ENCODE measurements around the gene DOCK6.

Gene DOCK6

DNA sequence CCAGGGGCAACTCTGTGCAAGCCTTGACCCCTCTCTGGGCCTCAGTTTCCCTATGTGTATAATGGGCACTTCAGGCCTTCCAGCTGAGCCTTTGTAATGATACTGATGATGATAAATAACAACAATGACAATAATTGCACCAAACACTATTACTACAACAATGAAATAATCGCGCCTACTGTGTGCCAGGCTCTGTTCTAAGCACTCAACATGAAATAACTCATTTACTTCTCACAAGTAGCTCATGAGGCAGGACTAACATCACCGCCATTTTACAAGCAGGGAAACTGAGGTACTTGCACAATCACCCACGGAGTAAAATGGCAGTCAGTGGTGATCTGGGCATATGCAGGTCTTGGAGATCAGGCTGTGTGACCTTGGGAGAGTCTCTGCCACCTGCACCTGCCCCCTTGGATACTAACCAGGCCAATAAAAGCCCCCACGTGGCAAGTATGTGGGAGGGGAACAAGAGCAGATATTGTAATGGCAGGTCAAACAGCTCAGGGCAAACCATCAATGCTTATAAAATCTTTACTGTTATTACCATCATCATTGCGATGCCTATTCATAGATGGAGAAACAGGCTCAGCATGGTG is 23.4 kb downstream of the DOCK6 start:
- no peak for ATAC-seq
- TF ChIP-seq PPARA (CRISPR knock-in tag; IDR thresholded peaks at IDR 0.05; ENCODE audit: borderline replicate concordance): no peak
- TF ChIP-seq TOX (CRISPR knock-in tag; IDR thresholded peaks at IDR 0.05; ENCODE audit: borderline replicate concordance): no peak
- TF ChIP-seq GLIS3 (CRISPR knock-in tag; IDR thresholded peaks at IDR 0.05): no peak
- TF ChIP-seq ZFP3 (CRISPR knock-in tag; IDR thresholded peaks at IDR 0.05): no peak
- TF ChIP-seq CSDC2 (CRISPR knock-in tag; IDR thresholded peaks at IDR 0.05): no peak
- TF ChIP-seq ZNF70 (CRISPR knock-in tag; IDR thresholded peaks at IDR 0.05): no peak

DNA sequence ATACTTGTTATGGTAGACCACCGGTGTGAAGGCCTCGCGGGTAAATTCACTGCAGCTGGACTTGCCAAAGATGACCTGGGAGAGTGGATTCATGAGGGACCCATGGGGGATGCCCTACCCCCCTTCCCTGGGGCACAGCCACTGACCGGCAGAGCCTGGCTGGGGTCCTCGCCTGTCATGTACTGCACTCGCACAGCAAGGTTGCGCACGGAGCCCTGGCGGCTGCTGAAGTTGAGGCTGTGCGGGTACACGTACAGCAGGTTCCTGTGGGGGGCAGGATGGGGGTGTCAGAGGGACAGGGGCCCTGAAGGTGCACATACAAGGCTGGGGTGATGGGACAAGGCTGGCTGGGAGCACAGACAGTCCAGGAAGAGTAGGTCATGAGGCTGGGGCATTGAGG is 24.3 kb downstream of the DOCK6 start:
- TF ChIP-seq ISL1 (CRISPR knock-in tag; IDR thresholded peaks at IDR 0.05) (no peak), ZNF565 (CRISPR knock-in tag; conservative IDR thresholded peaks at IDR 0.05; ENCODE audit: low read depth) (no peak), RARB (CRISPR knock-in tag; IDR thresholded peaks at IDR 0.05) (no peak), ZFP3 (CRISPR knock-in tag; IDR thresholded peaks at IDR 0.05) (no peak), ZNF8 (CRISPR knock-in tag; IDR thresholded peaks at IDR 0.05) (no peak), ZC3H10 (CRISPR knock-in tag; IDR thresholded peaks at IDR 0.05) (no peak), TOX (CRISPR knock-in tag; IDR thresholded peaks at IDR 0.05; ENCODE audit: borderline replicate concordance) (no peak), PPARA (CRISPR knock-in tag; IDR thresholded peaks at IDR 0.05; ENCODE audit: borderline replicate concordance) (no peak), CSDC2 (CRISPR knock-in tag; IDR thresholded peaks at IDR 0.05) (no peak), ZFP30 (CRISPR knock-in tag; IDR thresholded peaks at IDR 0.05) (no peak), ZNF70 (CRISPR knock-in tag; IDR thresholded peaks at IDR 0.05) (no peak)
- TF ChIP-seq, protein P1, sequence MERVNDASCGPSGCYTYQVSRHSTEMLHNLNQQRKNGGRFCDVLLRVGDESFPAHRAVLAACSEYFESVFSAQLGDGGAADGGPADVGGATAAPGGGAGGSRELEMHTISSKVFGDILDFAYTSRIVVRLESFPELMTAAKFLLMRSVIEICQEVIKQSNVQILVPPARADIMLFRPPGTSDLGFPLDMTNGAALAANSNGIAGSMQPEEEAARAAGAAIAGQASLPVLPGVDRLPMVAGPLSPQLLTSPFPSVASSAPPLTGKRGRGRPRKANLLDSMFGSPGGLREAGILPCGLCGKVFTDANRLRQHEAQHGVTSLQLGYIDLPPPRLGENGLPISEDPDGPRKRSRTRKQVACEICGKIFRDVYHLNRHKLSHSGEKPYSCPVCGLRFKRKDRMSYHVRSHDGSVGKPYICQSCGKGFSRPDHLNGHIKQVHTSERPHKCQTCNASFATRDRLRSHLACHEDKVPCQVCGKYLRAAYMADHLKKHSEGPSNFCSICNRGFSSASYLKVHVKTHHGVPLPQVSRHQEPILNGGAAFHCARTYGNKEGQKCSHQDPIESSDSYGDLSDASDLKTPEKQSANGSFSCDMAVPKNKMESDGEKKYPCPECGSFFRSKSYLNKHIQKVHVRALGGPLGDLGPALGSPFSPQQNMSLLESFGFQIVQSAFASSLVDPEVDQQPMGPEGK (CRISPR knock-in tag; IDR thresholded peaks at IDR 0.05; ENCODE audit: borderline replicate concordance): no peak
- TF ChIP-seq, protein P2, sequence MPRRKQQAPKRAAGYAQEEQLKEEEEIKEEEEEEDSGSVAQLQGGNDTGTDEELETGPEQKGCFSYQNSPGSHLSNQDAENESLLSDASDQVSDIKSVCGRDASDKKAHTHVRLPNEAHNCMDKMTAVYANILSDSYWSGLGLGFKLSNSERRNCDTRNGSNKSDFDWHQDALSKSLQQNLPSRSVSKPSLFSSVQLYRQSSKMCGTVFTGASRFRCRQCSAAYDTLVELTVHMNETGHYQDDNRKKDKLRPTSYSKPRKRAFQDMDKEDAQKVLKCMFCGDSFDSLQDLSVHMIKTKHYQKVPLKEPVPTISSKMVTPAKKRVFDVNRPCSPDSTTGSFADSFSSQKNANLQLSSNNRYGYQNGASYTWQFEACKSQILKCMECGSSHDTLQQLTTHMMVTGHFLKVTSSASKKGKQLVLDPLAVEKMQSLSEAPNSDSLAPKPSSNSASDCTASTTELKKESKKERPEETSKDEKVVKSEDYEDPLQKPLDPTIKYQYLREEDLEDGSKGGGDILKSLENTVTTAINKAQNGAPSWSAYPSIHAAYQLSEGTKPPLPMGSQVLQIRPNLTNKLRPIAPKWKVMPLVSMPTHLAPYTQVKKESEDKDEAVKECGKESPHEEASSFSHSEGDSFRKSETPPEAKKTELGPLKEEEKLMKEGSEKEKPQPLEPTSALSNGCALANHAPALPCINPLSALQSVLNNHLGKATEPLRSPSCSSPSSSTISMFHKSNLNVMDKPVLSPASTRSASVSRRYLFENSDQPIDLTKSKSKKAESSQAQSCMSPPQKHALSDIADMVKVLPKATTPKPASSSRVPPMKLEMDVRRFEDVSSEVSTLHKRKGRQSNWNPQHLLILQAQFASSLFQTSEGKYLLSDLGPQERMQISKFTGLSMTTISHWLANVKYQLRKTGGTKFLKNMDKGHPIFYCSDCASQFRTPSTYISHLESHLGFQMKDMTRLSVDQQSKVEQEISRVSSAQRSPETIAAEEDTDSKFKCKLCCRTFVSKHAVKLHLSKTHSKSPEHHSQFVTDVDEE (CRISPR knock-in tag; IDR thresholded peaks at IDR 0.05): no peak
- TF ChIP-seq, protein P3, sequence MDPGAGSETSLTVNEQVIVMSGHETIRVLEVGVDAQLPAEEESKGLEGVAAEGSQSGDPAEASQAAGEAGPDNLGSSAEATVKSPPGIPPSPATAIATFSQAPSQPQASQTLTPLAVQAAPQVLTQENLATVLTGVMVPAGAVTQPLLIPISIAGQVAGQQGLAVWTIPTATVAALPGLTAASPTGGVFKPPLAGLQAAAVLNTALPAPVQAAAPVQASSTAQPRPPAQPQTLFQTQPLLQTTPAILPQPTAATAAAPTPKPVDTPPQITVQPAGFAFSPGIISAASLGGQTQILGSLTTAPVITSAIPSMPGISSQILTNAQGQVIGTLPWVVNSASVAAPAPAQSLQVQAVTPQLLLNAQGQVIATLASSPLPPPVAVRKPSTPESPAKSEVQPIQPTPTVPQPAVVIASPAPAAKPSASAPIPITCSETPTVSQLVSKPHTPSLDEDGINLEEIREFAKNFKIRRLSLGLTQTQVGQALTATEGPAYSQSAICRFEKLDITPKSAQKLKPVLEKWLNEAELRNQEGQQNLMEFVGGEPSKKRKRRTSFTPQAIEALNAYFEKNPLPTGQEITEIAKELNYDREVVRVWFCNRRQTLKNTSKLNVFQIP (CRISPR knock-in tag; IDR thresholded peaks at IDR 0.05; ENCODE audit: borderline replicate concordance, low read depth): no peak
- no peak for ATAC-seq

DNA sequence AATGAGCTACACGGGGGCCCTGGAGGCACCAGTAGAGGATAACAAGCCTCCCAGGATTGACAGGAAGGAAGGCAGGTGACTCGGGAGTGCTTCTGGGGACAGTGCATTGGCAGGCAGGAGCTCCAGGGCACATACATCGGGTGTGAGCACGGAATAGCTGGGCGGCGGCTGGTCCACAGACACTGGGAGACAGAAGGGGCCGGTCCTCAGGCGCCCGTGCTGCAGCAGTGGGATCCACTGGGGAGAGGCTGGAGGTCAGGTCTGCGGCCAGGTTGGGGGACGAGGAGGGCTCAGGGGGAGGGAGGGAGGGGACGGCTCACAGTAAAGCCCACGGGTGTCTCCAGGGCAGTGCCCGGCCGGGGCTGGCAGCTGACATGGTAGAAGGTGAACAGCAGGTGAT is 25.0 kb downstream of the DOCK6 start:
- TF ChIP-seq SNAI2 (CRISPR knock-in tag; IDR thresholded peaks at IDR 0.05) (no peak), ZNF8 (CRISPR knock-in tag; IDR thresholded peaks at IDR 0.05) (no peak), TOX (CRISPR knock-in tag; IDR thresholded peaks at IDR 0.05; ENCODE audit: borderline replicate concordance) (no peak), TCF4 (CRISPR knock-in tag; IDR thresholded peaks at IDR 0.05; ENCODE audit: borderline replicate concordance) (no peak), ZFP3 (CRISPR knock-in tag; IDR thresholded peaks at IDR 0.05) (no peak), BACH2 (CRISPR knock-in tag; IDR thresholded peaks at IDR 0.05; ENCODE audit: borderline replicate concordance) (no peak), ARNTL (CRISPR knock-in tag; IDR thresholded peaks at IDR 0.05; ENCODE audit: borderline replicate concordance, low read depth) (no peak)
- TF ChIP-seq, protein P4, sequence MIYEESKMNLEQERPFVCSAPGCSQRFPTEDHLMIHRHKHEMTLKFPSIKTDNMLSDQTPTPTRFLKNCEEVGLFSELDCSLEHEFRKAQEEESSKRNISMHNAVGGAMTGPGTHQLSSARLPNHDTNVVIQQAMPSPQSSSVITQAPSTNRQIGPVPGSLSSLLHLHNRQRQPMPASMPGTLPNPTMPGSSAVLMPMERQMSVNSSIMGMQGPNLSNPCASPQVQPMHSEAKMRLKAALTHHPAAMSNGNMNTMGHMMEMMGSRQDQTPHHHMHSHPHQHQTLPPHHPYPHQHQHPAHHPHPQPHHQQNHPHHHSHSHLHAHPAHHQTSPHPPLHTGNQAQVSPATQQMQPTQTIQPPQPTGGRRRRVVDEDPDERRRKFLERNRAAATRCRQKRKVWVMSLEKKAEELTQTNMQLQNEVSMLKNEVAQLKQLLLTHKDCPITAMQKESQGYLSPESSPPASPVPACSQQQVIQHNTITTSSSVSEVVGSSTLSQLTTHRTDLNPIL (CRISPR knock-in tag; IDR thresholded peaks at IDR 0.05; ENCODE audit: low read depth): no peak
- TF ChIP-seq, protein P1 (CRISPR knock-in tag; IDR thresholded peaks at IDR 0.05; ENCODE audit: borderline replicate concordance): no peak
- no peak for ATAC-seq

Measured in SK-N-SH treated with all-trans-retinoic acid at 6 μM for 48 hours (cell line).